ENCODE data around the gene SH3TC2.

DNA sequence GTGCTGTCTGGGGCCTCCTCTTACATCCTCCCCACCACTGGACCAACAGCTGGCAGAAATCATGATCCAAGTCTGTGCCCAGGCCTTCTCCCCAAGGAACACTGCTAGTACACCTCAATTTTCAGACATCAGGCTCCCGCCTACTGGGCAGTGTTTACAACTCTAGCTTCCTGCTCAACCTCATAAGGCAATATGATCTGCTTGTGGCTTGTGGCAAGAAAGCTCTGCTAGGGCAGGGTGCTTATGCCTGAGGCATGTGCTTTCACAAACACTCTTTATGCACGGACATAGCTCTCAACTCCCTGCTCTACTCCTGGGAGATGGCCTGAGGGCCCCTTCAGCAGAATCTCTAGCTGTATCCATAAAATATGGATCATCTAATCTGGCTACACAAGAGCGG is 32.5 kb downstream of the SH3TC2 start:
- TF ChIP-seq CTCF (IDR thresholded peaks at IDR 0.05): no peak
- TF ChIP-seq POLR2A (IDR thresholded peaks at IDR 0.05): no peak
